Mammary epithelial cell (primary cell): Measurements from ENCODE around the gene PNPLA6.

Experiments
- EZH2 ChIP-seq: IDR thresholded peaks from 2 replicates; pipeline ENCODE4 v1.6.1; 2012; ENCODE audit warnings: low read length, inconsistent platforms, borderline replicate concordance
- TF ChIP-seq, protein P1 (sequence below), 2 donors: IDR thresholded peaks in 1 of 2; conservative IDR thresholded peaks in 1 of 2; 2 replicates each; pipeline ENCODE4 v1.5.1; 2011 to 2012; ENCODE audit warnings: inconsistent platforms in 2 of 2, low read length in 2 of 2, mild to moderate bottlenecking in 2 of 2, control low read depth in 1 of 2, low read depth in 1 of 2; ENCODE audit not compliant: insufficient read depth in 1 of 2; ENCODE audit errors: extremely low read depth in 1 of 2

DNA sequence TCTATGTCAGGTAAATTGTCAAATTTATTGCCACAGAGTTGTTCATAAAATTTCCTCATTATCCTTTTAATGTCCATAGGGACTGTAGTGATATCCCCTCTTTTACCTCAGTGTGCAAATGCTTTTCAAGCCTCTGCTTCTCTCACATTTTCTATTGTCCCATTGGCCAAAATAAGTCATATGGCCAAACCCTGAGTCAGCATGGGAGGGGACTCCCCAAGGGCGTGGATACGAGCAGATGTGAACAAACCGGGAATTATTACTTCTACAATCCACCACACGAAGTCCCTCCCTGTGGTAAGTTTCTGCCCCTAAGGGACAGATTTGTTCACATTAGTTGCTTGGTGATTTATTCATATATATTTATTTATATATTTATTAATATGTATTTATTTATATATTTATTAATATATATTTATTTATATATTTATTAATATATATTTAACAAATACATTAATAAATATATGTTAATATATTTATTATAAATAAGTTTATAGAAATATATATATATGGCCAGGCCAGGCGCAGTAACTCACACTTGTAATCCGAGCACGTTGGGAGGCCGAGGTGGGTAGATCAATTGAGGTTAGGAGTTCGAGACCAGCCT, 40.0 kb downstream of the PNPLA6 start:
- TF ChIP-seq, protein P1, sequence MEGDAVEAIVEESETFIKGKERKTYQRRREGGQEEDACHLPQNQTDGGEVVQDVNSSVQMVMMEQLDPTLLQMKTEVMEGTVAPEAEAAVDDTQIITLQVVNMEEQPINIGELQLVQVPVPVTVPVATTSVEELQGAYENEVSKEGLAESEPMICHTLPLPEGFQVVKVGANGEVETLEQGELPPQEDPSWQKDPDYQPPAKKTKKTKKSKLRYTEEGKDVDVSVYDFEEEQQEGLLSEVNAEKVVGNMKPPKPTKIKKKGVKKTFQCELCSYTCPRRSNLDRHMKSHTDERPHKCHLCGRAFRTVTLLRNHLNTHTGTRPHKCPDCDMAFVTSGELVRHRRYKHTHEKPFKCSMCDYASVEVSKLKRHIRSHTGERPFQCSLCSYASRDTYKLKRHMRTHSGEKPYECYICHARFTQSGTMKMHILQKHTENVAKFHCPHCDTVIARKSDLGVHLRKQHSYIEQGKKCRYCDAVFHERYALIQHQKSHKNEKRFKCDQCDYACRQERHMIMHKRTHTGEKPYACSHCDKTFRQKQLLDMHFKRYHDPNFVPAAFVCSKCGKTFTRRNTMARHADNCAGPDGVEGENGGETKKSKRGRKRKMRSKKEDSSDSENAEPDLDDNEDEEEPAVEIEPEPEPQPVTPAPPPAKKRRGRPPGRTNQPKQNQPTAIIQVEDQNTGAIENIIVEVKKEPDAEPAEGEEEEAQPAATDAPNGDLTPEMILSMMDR (conservative IDR thresholded peaks at IDR 0.05 in 1 of 2, IDR thresholded peaks at IDR 0.05 in 1 of 2; ENCODE audit: extremely low read depth in 1 of 2, insufficient read depth in 1 of 2, low read depth in 1 of 2, low read length in 2 of 2), result no peak
- no peak for TF ChIP-seq EZH2
